Raji (cell line): ENCODE data around the gene RAB3D.

ENCODE experiments used
- POLR2A ChIP-seq: IDR thresholded peaks from 2 replicates; pipeline ENCODE4 v1.6.1; 2011; ENCODE audit warnings: low read depth, low read length, control low read depth; ENCODE audit not compliant: insufficient read depth

RAB3D gene

GRCh38 chr19:11293433-11294389, 45.7 kb downstream of the RAB3D start:
- no peak for TF ChIP-seq POLR2A

DNA sequence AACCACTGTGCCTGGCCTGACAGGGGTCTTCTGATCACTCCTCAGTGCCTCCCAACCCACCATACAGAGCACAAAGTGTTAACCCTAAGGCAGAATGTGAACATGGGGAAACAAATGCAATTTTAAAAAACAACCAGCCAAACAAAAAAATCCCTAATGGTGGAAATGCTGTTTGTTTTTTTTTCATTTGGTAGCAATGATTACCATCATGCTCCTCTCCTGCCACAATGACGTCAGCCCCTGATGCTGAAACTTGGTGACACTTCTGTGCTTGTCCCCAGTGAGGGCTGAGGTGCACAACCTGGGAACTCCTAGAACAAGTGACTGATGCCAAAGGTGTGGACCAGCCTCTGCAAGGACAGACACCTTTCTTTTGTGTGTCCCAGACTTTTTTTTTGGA, 47.5 kb downstream of the RAB3D start:
- TF ChIP-seq POLR2A: no peak

DNA sequence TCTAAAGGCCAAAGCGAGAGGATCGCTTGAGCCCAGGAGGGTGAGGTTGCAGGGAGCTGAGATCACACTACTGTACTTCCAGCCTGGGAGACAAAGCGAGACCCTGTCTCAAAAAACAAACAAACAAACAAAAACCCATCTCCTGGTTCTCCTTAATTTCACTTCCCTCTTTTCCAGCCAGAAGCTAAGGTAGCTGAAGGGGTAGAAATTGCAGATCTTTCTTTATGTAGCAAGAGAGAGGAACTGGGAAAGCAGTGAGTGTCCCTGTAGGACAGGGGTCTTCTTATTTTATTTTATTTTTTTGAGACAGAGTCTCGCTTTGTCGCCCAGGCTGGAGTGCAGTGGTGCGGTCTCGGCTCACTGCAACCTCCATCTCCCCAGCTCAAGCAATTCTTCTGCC, 48.0 kb downstream of the RAB3D start:
- TF ChIP-seq POLR2A: no peak

GRCh38 chr19:11290256-11290655, 49.2 kb downstream of the RAB3D start:
- no peak for TF ChIP-seq POLR2A

GRCh38 chr19:11288349-11288748, 51.1 kb downstream of the RAB3D start:
- TF ChIP-seq POLR2A: no peak

DNA sequence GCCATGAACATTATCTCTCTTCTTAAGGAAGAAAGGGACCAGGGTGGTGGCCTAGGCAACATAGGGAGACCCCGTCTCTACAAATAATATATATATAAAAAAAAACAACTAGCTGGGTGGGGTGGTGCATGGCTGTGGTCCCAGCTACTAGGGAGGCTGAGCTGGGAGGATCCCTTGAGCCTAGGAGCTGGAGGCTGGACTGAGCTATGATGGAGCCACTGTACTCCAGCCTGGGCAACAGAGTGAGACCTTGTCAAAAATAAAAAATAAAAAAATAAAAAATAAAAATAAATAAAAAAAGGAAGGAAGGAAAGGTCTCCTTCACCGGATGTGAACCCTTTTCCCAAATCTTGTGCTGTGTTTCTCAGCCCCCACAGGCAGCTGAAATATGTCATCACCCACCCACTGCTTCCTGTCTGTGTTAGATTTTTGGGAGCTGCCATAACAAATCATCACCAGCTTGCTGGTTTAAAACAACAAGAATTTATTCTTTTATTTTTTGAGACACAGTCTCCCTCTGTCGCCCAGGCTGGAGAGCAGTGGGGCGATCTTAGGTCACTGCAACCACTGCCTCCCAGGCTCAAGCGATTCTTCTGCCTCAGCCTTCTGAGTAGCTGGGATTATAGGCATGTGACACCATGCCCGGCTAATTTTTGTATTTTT, 53.0 kb downstream of the RAB3D start:
- TF ChIP-seq POLR2A: no peak

GRCh38 chr19:11284515-11284914, 54.9 kb downstream of the RAB3D start:
- no peak for TF ChIP-seq POLR2A

GRCh38 chr19:11281356-11282049, 58.0 kb downstream of the RAB3D start:
- no peak for TF ChIP-seq POLR2A

- no peak for TF ChIP-seq POLR2A
Measured at GRCh38 chr19:11279505-11280236, 59.8 kb downstream of the RAB3D start.

GRCh38 chr19:11278670-11279069, 60.8 kb downstream of the RAB3D start:
- TF ChIP-seq POLR2A: no peak

GRCh38 chr19:11274533-11275086, 64.8 kb downstream of the RAB3D start:
- TF ChIP-seq POLR2A: no peak

GRCh38 chr19:11273989-11274388, 65.5 kb downstream of the RAB3D start:
- TF ChIP-seq POLR2A: no peak

DNA sequence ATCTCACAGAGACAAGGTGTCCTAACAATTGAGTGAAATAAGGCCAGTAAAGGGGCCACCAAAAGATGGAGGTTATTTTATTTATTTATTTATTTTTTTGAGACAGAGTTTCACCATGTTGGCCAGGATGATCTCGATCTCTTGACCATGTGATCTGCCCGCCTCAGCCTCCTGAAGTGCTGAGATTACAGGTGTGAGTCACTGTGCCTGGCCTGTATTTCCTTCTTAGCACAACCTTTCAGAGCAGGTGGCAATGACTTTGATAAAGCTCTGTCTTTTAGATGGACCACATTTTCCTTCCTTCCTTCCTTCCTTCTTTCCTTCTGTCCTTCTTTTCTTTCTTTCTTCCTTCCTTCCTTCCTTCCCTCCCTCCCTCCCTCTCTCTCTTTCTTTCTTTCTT, 66.2 kb downstream of the RAB3D start:
- no peak for TF ChIP-seq POLR2A
